Colon (tissue), 2 donors: Measurements from ENCODE around the gene PRKCE.

ENCODE experiments used
- FAIRE-seq: peaks from 2 replicates; lab custom pipeline; 2012; peaks lifted over from hg19 to GRCh38; lab: Jason Lieb, UNC
- donor health status: control.
- donor health status: control.

The PRKCE gene

GRCh38 chr2:45891719-45892424 lies 240.4 kb downstream of the PRKCE start:
- no peak for FAIRE-seq

GRCh38 chr2:45892425-45892745 lies 240.9 kb downstream of the PRKCE start:
- no peak for FAIRE-seq

- FAIRE-seq: no peak
Measured at GRCh38 chr2:45892757-45893156, 241.3 kb downstream of the PRKCE start.

- FAIRE-seq: no peak
Measured at GRCh38 chr2:45894211-45894610, 242.7 kb downstream of the PRKCE start.

GRCh38 chr2:45895241-45895861 lies 243.9 kb downstream of the PRKCE start:
- FAIRE-seq: no peak

GRCh38 chr2:45896311-45896710 lies 244.8 kb downstream of the PRKCE start:
- no peak for FAIRE-seq

- no peak for FAIRE-seq
Measured at GRCh38 chr2:45897842-45898241, 246.4 kb downstream of the PRKCE start.

- no peak for FAIRE-seq
Measured at GRCh38 chr2:45898819-45899218, 247.3 kb downstream of the PRKCE start.

GRCh38 chr2:45899926-45900325 lies 248.5 kb downstream of the PRKCE start:
- FAIRE-seq: no peak

- no peak for FAIRE-seq
Measured at GRCh38 chr2:45901468-45902032, 250.1 kb downstream of the PRKCE start.

- FAIRE-seq: no peak
Measured at GRCh38 chr2:45902380-45902779, 250.9 kb downstream of the PRKCE start.

GRCh38 chr2:45902781-45903375 lies 251.4 kb downstream of the PRKCE start:
- FAIRE-seq: no peak

- no peak for FAIRE-seq
Measured at GRCh38 chr2:45904267-45904945, 252.9 kb downstream of the PRKCE start.

- no peak for FAIRE-seq
Measured at GRCh38 chr2:45904946-45905631, 253.6 kb downstream of the PRKCE start.

GRCh38 chr2:45905632-45905958 lies 254.1 kb downstream of the PRKCE start:
- FAIRE-seq: no peak

GRCh38 chr2:45907592-45907991 lies 256.1 kb downstream of the PRKCE start:
- no peak for FAIRE-seq

- FAIRE-seq: no peak
Measured at GRCh38 chr2:45908316-45909170, 257.1 kb downstream of the PRKCE start.

- no peak for FAIRE-seq
Measured at GRCh38 chr2:45909171-45909565, 257.7 kb downstream of the PRKCE start.

GRCh38 chr2:45909677-45910191 lies 258.3 kb downstream of the PRKCE start:
- FAIRE-seq: no peak

GRCh38 chr2:45910473-45911060 lies 259.1 kb downstream of the PRKCE start:
- FAIRE-seq: no peak

GRCh38 chr2:45911538-45911937 lies 260.1 kb downstream of the PRKCE start:
- FAIRE-seq: no peak
